HG03135 (cell line): Measurements from ENCODE around the gene ZNHIT3.
A peak's percentile ranks its signal among the peaks of the same experiment; 100 is the strongest.
"Not testable (repeated sequence)": the region's sequence is repeated elsewhere in the genome, so short reads cannot be mapped to it uniquely, and the experiment has no call there.

Experiments
- ATAC-seq: cut with Tn5 transposase; IDR thresholded peaks from one replicate; pipeline ENCODE4 v1.9.1; 2021; ENCODE audit warnings: mild to moderate bottlenecking, moderate library complexity; ENCODE audit not compliant: unreplicated experiment

ZNHIT3 gene

GRCh38 chr17:36482611-36483504, 3.6 kb upstream of the ZNHIT3 start:
- ATAC-seq = peak; percentile 47

- ATAC-seq = not testable (repeated sequence)
Observed at GRCh38 chr17:36484021-36484420, 2.5 kb upstream of the ZNHIT3 start.

GRCh38 chr17:36485027-36485426, 1.5 kb upstream of the ZNHIT3 start:
- no peak for ATAC-seq

- ATAC-seq = no peak
Observed at GRCh38 chr17:36485805-36486203, 677 bp upstream of the ZNHIT3 start.

GRCh38 chr17:36493956-36494355, 7.5 kb downstream of the ZNHIT3 start:
- ATAC-seq = no peak

GRCh38 chr17:36494674-36495073, 8.2 kb downstream of the ZNHIT3 start:
- no peak for ATAC-seq

GRCh38 chr17:36495076-36495578, 8.6 kb downstream of the ZNHIT3 start:
- ATAC-seq = no peak

GRCh38 chr17:36496018-36496789, 9.7 kb downstream of the ZNHIT3 start:
- no peak for ATAC-seq

- no peak for ATAC-seq
Observed at GRCh38 chr17:36498155-36498554, 11.7 kb downstream of the ZNHIT3 start.

GRCh38 chr17:36498560-36499300, 12.2 kb downstream of the ZNHIT3 start:
- no peak for ATAC-seq

GRCh38 chr17:36500745-36501225, 14.3 kb downstream of the ZNHIT3 start:
- ATAC-seq = no peak

- ATAC-seq = no peak
Observed at GRCh38 chr17:36501351-36501750, 14.9 kb downstream of the ZNHIT3 start.

- no peak for ATAC-seq
Observed at GRCh38 chr17:36501963-36502362, 15.5 kb downstream of the ZNHIT3 start.

- ATAC-seq = no peak
Observed at GRCh38 chr17:36503456-36504155, 17.1 kb downstream of the ZNHIT3 start.

- ATAC-seq = no peak
Observed at GRCh38 chr17:36504156-36504545, 17.7 kb downstream of the ZNHIT3 start.

- no peak for ATAC-seq
Observed at GRCh38 chr17:36505171-36505570, 18.7 kb downstream of the ZNHIT3 start.

GRCh38 chr17:36506249-36506826, 19.9 kb downstream of the ZNHIT3 start:
- no peak for ATAC-seq

- no peak for ATAC-seq
Observed at GRCh38 chr17:36506831-36507230, 20.4 kb downstream of the ZNHIT3 start.

GRCh38 chr17:36507266-36507665, 20.8 kb downstream of the ZNHIT3 start:
- no peak for ATAC-seq

- not testable (repeated sequence) for ATAC-seq
Observed at GRCh38 chr17:36508439-36508838, 22.0 kb downstream of the ZNHIT3 start.
